ENCODE measurements around the gene CCR2. TPM values are rescaled to one million over a fixed set of nuclear protein-coding genes. Genes with fewer than 3 reads are reported as not detected.
"Not testable (repeated sequence)": the region's sequence is repeated elsewhere in the genome, so short reads cannot be mapped to it uniquely, and the experiment has no call there.

The CCR2 gene
- total RNA-seq (2014; rRNA removed; shearing (Covaris generic)) = not detected in 2 replicates
- polyA plus RNA-seq (2015; cell fraction: cytosol; rRNA removed) = not detected in 2 replicates
- not detected in 2 replicates for polyA plus RNA-seq (2015; cell fraction: nucleus; rRNA removed)

DNA sequence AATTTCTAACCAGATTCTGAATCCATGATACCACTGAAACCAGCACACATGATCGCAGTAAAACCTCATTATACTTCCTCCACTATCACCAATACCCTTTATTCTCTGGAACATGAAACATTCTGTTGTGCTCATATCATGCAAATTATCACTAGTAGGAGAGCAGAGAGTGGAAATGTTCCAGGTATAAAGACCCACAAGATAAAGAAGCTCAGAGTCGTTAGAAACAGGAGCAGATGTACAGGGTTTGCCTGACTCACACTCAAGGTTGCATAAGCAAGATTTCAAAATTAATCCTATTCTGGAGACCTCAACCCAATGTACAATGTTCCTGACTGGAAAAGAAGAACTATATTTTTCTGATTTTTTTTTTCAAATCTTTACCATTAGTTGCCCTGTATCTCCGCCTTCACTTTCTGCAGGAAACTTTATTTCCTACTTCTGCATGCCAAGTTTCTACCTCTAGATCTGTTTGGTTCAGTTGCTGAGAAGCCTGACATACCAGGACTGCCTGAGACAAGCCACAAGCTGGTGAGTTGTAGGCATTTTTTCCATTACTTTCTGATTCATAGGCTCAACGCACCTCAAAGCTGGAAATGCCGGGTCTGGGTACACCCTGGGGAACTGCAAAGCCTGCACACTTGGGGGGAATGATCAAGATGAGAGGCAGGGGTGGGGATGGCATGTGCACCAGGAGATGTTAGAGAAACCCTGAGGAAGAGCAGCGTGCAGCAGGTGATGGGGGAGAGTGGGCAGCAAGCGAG, at the start of gene CCR2:
TSS of gene CCR2 (plus strand) at position 465 of the 764 bp plus-strand sequence. CDS start 3,417 bp downstream, outside the sequence.
- DNase-seq (ENCODE audit: low read depth, low spot score) = no peak
- in situ Hi-C loops (cut with HindIII; ENCODE audit: low pct_unique_long_range_greater_than_20kb, low sequenced_read_pairs) = no loop called here

GRCh38 chr3:46304739-46305138, 49.2 kb upstream of the CCR2 start:
- DNase-seq (ENCODE audit: low read depth, low spot score) = no peak
- in situ Hi-C loops (cut with HindIII; ENCODE audit: low pct_unique_long_range_greater_than_20kb, low sequenced_read_pairs) = no loop called here

DNA sequence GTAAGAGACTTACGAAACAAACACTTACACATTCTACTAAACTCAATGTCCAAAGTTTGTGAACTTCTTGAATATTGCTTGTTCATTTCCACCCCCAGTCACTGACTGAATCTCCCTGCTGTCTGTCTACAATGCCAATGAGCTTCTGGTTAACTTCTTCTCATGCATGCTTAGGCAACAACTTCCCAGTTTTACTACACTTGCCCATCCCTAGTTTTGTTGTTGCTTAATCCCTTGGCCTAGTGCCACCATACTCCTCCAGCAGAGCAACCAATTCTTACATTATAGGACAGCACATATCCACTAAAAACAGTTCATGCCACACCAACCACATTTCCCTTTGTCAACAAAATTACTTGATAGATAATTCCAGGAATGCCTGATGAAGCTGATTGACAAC, 40.9 kb upstream of the CCR2 start:
- in situ Hi-C loops (cut with HindIII; ENCODE audit: low pct_unique_long_range_greater_than_20kb, low sequenced_read_pairs) = no loop called here
- DNase-seq (ENCODE audit: low read depth, low spot score) = no peak

GRCh38 chr3:46314517-46314916, 39.4 kb upstream of the CCR2 start:
- no peak for DNase-seq (ENCODE audit: low read depth, low spot score)
- in situ Hi-C loops (cut with HindIII; ENCODE audit: low pct_unique_long_range_greater_than_20kb, low sequenced_read_pairs) = no loop called here

GRCh38 chr3:46316206-46316605, 37.7 kb upstream of the CCR2 start:
- in situ Hi-C loops (cut with HindIII; ENCODE audit: low pct_unique_long_range_greater_than_20kb, low sequenced_read_pairs) = no loop called here
- DNase-seq (ENCODE audit: low read depth, low spot score) = no peak

DNA sequence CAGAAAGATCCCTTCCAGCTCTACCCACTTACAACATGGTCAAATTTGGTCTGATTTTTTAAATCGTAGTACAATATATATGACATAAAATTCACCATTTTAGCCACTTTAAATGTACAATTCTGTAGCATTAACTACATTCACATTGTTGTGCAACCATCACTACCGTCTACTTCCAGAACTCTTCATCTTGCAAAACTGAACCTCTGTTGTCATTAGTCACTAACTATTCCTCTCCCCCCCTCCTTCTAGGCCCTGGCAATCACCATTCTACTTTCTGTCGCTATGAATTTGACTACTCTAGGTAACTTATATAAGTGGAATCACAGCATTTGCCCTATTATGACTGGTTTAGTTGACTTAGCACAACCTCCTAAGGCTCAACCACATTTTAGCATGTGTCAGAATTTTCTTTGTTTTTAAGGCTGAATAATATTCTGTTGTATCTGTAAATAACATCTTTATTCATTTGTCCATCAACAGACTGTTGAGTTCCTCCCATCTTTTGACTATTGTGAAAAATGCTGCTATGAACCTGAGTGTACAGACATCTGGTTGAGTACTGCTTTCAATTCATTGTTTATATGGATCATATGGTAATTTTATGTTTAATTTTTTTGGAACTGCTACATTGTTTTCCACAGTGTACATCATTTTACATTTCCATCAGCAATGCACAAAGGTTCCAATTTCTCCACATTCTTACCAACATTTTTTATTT, 35.5 kb upstream of the CCR2 start:
- no peak for DNase-seq (ENCODE audit: low read depth, low spot score)
- in situ Hi-C loops (cut with HindIII; ENCODE audit: low pct_unique_long_range_greater_than_20kb, low sequenced_read_pairs) = no loop called here

DNA sequence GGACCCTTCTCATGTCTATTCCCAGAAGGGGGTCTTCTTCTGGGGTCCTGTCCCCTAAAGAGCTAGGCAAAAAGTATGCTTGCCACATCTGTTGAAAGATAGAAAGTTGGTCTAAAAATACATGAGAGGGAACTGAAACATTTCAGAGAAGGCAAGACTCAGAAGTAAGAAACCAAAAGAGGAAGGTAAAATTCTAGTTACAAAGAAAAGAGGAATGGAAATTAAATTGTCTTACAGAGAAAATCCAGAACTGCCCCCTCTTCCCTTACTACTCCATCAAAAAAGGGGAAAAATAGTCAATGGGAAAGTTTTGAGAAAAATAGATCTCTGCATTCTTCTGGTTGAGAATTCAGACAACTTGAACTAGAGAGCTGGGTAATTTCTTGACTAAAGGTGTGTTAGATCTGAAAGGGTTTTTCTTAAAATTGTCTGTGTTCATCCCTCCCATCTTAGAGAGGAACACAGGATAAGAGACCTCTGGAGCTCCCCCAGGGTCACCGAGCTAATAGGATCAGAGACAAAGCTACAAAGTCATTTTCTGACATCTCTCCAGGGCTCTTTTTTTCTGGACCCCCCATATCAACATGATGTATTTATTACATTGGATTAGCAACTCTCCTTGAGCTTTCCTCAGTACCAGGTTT, 32.3 kb upstream of the CCR2 start:
- DNase-seq (ENCODE audit: low read depth, low spot score) = no peak
- in situ Hi-C loops (cut with HindIII; ENCODE audit: low pct_unique_long_range_greater_than_20kb, low sequenced_read_pairs) = no loop called here

DNA sequence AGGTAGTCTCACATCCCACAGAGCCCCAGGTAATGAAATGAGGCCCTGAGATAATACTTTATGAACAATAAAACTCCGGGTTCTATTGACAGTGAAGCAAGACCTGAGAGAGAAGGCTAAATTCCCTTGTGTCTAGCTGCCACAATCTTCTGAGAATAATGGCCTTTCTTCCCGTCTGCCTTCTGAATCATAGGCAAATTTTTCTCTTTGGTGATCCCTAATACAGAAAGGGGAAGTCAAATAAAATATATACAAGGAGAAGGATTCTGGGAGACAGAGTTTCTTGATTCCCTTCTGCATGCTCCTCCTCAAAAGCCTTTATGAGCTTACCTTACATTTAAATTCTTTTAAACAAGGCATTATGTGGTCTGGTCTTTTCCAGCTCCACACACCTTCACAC, 29.9 kb upstream of the CCR2 start:
- in situ Hi-C loops (cut with HindIII; ENCODE audit: low pct_unique_long_range_greater_than_20kb, low sequenced_read_pairs) = no loop called here
- no peak for DNase-seq (ENCODE audit: low read depth, low spot score)

DNA sequence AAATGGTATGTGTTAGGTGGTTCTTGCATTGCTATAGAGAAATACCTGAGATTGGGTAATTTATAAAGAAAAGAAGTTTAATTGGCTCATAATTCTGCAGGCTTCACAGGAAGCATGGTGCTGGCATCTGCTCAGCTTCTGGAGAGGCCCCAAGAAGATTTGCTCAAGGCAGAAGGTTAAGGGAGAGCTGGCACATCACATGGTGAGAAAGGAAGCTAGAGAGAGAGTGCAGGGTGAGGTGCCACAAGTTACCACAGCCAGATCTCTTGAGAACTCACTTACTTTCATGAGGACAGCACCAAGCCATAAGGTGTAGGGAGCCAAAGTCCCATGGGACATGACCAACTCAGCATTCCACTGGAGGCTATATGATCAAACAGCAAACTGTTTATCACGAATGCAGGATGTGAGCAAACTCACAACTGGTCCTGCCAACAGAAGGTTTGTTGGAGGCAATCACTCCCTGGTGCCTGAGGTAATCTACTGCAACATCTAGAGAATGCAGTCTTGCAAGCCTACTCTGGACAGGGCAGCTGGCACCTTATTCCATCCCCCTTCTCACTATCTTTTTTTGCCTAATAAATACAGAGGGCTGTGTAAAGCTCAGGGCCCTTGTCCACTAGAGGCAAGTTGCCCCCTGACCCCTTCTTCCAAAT, 28.1 kb upstream of the CCR2 start:
- DNase-seq (ENCODE audit: low read depth, low spot score) = no peak
- in situ Hi-C loops (cut with HindIII; ENCODE audit: low pct_unique_long_range_greater_than_20kb, low sequenced_read_pairs) = no loop called here

DNA sequence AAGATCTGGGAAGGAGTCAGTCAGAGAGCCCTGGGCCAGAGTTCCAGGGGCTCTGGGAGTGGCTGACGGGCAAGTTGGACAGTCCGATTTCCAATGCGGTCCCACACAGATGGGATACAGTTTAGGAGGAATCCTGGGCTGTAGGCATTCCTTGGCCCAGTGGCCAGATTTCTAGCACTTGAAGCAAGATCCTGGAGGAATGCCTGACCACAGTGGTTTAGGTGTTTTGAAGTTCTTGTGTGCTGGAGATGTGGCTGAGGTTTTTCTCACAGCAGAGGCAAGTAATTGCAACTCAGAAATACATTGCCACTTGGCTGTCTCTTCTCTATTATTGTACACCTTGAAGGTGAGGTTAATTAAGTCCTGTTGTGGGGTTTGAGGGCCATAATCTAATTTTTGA, 23.2 kb upstream of the CCR2 start:
- in situ Hi-C loops (cut with HindIII; ENCODE audit: low pct_unique_long_range_greater_than_20kb, low sequenced_read_pairs); DNase-seq (ENCODE audit: low read depth, low spot score): not testable (repeated sequence)

- in situ Hi-C loops (cut with HindIII; ENCODE audit: low pct_unique_long_range_greater_than_20kb, low sequenced_read_pairs) = no loop called here
- no peak for DNase-seq (ENCODE audit: low read depth, low spot score)
These were observed 19.0 kb upstream of the CCR2 start for GRCh38 chr3:46334741-46335478.

DNA sequence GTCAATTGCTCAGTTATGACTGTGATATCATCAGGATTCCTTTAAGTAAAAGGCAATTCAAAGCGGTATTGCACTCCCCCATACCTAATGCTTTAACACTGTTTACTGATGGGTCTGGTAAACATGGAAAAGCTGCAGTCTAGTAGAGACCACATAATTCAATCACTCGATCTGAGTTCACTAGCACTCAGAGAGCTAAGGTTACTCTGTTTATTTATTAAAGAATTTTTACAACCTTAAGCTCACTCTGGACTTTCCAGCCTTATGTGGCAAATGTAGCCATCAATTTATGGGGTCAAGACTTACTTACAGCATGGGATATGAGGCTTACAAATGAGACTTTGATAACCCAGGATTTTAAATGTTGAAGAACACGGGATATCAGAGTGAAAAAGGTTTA, 18.4 kb upstream of the CCR2 start:
- in situ Hi-C loops (cut with HindIII; ENCODE audit: low pct_unique_long_range_greater_than_20kb, low sequenced_read_pairs) = no loop called here
- DNase-seq (ENCODE audit: low read depth, low spot score) = no peak

GRCh38 chr3:46337911-46338310, 16.0 kb upstream of the CCR2 start:
- in situ Hi-C loops (cut with HindIII; ENCODE audit: low pct_unique_long_range_greater_than_20kb, low sequenced_read_pairs) = no loop called here
- no peak for DNase-seq (ENCODE audit: low read depth, low spot score)

- DNase-seq (ENCODE audit: low read depth, low spot score) = no peak
- in situ Hi-C loops (cut with HindIII; ENCODE audit: low pct_unique_long_range_greater_than_20kb, low sequenced_read_pairs) = no loop called here
These were observed 15.1 kb upstream of the CCR2 start for GRCh38 chr3:46338840-46339239.

DNA sequence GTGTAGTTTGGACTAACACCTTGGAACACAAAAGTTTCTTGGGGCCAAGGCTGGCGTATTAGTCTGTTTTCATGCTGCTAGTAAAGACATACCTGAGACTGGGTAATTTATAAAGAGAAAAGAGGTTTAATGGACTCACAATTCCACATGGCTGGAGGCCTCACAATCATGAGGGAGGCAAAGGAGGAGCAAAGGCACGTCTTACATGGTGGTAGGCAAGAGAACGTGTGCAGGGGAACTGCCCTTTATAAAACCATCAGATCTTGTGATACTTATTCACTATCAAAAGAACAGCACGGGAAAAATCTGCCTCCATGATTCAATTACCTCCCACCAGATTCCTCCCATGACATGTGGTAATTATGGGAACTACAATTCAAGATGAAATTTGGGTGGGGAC, 9.4 kb upstream of the CCR2 start:
- in situ Hi-C loops (cut with HindIII; ENCODE audit: low pct_unique_long_range_greater_than_20kb, low sequenced_read_pairs) = no loop called here
- DNase-seq (ENCODE audit: low read depth, low spot score) = no peak

- DNase-seq (ENCODE audit: low read depth, low spot score) = no peak
- in situ Hi-C loops (cut with HindIII; ENCODE audit: low pct_unique_long_range_greater_than_20kb, low sequenced_read_pairs) = no loop called here
These were observed 5.0 kb upstream of the CCR2 start for GRCh38 chr3:46348823-46349482.
